Naive B cell (primary cell): ENCODE measurements around the gene GXYLT2. TPM values are rescaled to one million over a fixed set of nuclear protein-coding genes. Genes with fewer than 3 reads are reported as not detected.

ENCODE experiments used
- ATAC-seq, 2 donors: fragments of 150-1000 bp; cut with Tn5 transposase; 2 replicates each; pipeline ENCODE4 v1.10.0; 2021; ENCODE audit warnings: low read depth in 2 of 2, mild to moderate bottlenecking in 2 of 2, moderate library complexity in 2 of 2
- DNase-seq: peaks from one replicate; pipeline ENCODE4 v3.0.0; 2022
- H3K27ac Mint-ChIP-seq, 6 donors: one replicate each; pipeline ENCODE4 v1.8.0; 2020 to 2022; ENCODE audit warnings: mild to moderate bottlenecking in 6 of 6, mixed read lengths in 6 of 6, moderate library complexity in 5 of 6, inconsistent platforms in 2 of 6
- H3K27me3 Mint-ChIP-seq, 3 donors: one replicate each; pipeline ENCODE4 v1.8.0; 2021 to 2022; ENCODE audit warnings: mixed read lengths in 3 of 3, mild to moderate bottlenecking in 1 of 3
- H3K36me3 Mint-ChIP-seq, 2 donors: one replicate each; pipeline ENCODE4 v1.8.0; 2020 to 2022; ENCODE audit warnings: mixed read lengths in 2 of 2, inconsistent platforms in 1 of 2, mild to moderate bottlenecking in 1 of 2
- H3K4me1 Mint-ChIP-seq, 3 donors: one replicate each; pipeline ENCODE4 v1.8.0; 2020 to 2022; ENCODE audit warnings: mixed read lengths in 3 of 3, inconsistent platforms in 1 of 3, mild to moderate bottlenecking in 1 of 3, moderate library complexity in 1 of 3
- H3K4me3 Mint-ChIP-seq, 8 donors: one replicate each; pipeline ENCODE4 v1.8.0; 2020 to 2022; ENCODE audit warnings: mild to moderate bottlenecking in 8 of 8, mixed read lengths in 8 of 8, moderate library complexity in 8 of 8, inconsistent platforms in 2 of 8
- H3K9me3 Mint-ChIP-seq, 7 donors: one replicate each; pipeline ENCODE4 v1.8.0; 2020 to 2022; ENCODE audit warnings: mixed read lengths in 7 of 7, mild to moderate bottlenecking in 5 of 7, inconsistent platforms in 2 of 7, moderate library complexity in 1 of 7
- polyA plus RNA-seq, 6 donors: library from polyadenylated mRNA; unstranded; fragments of 300-500 nt; fragmentation: Illumina TruSeq; gene quantifications; one replicate each; pipeline ENCODE4 v1.2.3, GENCODE V29; 2021; ENCODE audit warnings: low read depth in 6 of 6

Gene GXYLT2
- polyA plus RNA-seq, 6 donors from 2014 or later: not detected

DNA sequence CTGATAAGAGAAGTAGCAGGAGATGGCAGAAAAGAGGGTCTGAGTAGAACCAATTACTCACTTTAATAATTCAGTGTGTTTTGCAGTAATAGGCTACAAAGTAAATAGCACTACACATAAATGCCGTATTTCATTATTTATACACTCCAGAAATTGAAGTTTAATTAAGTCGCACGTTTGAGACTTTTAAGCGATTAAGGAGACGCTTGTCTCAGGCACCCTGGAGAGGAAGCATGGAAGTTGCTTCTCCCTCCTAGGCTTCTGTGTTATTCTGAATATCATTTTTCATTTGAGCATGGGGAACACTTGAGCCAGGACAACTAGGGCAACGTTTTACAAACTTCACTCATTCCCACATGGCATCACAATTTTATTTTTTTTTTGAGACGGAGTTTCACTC, 12.2 kb downstream of the GXYLT2 start:
- peaks cover 0 to 2% (median 0%) of the 10 kb centered on the region in 7 donors for H3K9me3 Mint-ChIP-seq
- DNase-seq (no peak), ATAC-seq (no peak)
- H3K4me1 Mint-ChIP-seq: no peaks in the 10 kb centered on the region
- no peak overlapping the region for H3K4me3 Mint-ChIP-seq
- H3K27me3 Mint-ChIP-seq: peaks cover 16 to 25% (median 23%) of the 10 kb centered on the region in 3 donors
- H3K27ac Mint-ChIP-seq: no peak overlapping the region
- peaks cover 0 to 4% of the 10 kb centered on the region in 2 donors for H3K36me3 Mint-ChIP-seq

DNA sequence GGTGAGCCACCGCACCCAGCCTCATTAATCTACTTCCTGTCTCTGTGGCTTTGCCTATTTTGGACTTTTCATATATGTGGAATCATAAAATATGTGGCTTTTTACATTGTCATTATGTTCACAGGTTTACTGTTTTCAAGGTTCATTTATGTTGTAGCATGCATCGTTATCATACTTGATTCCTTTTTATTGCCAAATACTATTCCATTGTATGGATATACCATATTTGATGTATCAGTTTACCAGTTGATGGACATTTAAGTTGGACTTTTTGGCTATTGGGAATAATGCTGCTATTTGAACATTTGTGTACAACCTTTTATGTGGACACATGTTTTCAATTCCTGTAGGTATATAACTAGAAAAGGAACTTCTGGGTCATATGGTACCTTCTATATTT, 14.0 kb downstream of the GXYLT2 start:
- peaks cover 0 to 2% (median 0%) of the 10 kb centered on the region in 7 donors for H3K9me3 Mint-ChIP-seq
- no peak for ATAC-seq
- no peak overlapping the region for H3K4me3 Mint-ChIP-seq
- H3K36me3 Mint-ChIP-seq: peaks cover 0 to 4% of the 10 kb centered on the region in 2 donors
- H3K4me1 Mint-ChIP-seq: no peaks in the 10 kb centered on the region
- H3K27me3 Mint-ChIP-seq: peaks cover 11 to 31% (median 17%) of the 10 kb centered on the region in 3 donors
- H3K27ac Mint-ChIP-seq: no peak overlapping the region
- DNase-seq: no peak

DNA sequence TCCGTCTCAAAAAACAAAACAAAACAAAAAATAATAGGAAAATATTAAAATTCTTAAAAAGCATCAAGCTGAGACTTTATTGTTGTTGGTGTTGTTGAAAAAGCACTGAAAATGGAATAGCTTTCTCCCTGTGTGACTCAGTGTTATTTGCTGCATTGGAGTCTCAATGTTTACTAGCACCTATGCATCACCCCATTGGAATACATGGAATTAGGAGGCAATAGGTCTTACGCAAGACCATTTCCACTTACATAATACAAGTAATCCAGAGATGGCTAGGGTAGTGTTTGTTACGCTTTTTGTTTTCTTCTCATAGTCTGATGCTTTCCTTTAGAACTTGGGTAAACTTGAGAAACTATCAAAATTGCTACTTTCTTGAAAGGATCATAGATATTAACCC, 15.2 kb downstream of the GXYLT2 start:
- H3K4me3 Mint-ChIP-seq: no peak overlapping the region
- peaks cover 11 to 29% (median 17%) of the 10 kb centered on the region in 3 donors for H3K27me3 Mint-ChIP-seq
- no peak overlapping the region for H3K27ac Mint-ChIP-seq
- peaks cover 0 to 2% (median 0%) of the 10 kb centered on the region in 7 donors for H3K9me3 Mint-ChIP-seq
- DNase-seq (no peak), ATAC-seq (no peak)
- no peaks in the 10 kb centered on the region for H3K4me1 Mint-ChIP-seq
- peaks cover 0 to 4% of the 10 kb centered on the region in 2 donors for H3K36me3 Mint-ChIP-seq

DNA sequence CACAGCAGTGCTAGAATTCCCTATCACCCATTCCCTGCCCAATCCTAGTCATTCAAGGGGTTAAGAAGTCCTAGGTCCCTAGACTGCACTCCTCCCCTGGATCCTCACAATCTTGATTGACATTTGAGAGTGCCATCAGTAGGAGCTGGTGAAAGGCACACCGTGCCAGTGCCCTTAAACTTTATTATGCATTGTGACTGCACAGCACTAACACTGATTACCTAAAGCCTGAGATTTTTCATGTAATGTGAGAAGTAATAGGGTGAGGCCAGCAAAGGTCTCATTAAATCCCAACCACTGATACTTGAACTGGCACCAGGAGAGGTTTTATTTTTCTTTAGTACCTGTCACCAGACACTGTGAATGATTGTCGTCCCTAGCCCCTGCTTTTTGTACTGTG, 16.3 kb downstream of the GXYLT2 start:
- Mint-ChIP-seq H3K4me3 (no peak overlapping the region), H3K27me3 (peaks cover 9 to 20% (median 11%) of the 10 kb centered on the region in 3 donors), H3K9me3 (peaks cover 0 to 2% (median 0%) of the 10 kb centered on the region in 7 donors), H3K36me3 (peaks cover 0 to 4% of the 10 kb centered on the region in 2 donors), H3K4me1 (no peaks in the 10 kb centered on the region), H3K27ac (no peak overlapping the region)
- ATAC-seq (no peak), DNase-seq (no peak)

DNA sequence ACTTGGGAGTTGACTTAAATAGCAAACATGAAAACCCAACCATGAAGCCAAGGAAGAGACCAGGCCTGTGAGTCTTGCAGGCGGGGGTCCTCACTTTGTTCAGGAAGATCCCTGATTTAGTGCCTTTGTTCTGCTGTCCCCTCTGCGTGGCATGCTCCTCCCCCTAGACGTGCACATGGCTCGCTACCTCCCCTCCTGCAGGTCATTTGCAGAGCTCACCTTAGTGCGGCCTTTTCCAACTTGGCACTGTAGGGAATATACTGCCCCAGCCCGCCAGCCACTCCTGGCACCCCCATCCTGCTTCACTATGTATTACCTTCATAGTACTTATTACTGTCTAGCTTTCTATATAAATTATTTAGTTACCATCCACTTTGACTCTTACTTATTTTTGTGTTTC, 18.3 kb downstream of the GXYLT2 start:
- Mint-ChIP-seq H3K9me3 (peaks cover 0 to 2% (median 0%) of the 10 kb centered on the region in 7 donors), H3K27me3 (peaks cover 0 to 17% (median 6%) of the 10 kb centered on the region in 3 donors), H3K4me3 (no peak overlapping the region), H3K4me1 (no peaks in the 10 kb centered on the region), H3K27ac (no peak overlapping the region), H3K36me3 (peaks cover 0 to 4% of the 10 kb centered on the region in 2 donors)
- no peak for ATAC-seq
- DNase-seq: no peak

DNA sequence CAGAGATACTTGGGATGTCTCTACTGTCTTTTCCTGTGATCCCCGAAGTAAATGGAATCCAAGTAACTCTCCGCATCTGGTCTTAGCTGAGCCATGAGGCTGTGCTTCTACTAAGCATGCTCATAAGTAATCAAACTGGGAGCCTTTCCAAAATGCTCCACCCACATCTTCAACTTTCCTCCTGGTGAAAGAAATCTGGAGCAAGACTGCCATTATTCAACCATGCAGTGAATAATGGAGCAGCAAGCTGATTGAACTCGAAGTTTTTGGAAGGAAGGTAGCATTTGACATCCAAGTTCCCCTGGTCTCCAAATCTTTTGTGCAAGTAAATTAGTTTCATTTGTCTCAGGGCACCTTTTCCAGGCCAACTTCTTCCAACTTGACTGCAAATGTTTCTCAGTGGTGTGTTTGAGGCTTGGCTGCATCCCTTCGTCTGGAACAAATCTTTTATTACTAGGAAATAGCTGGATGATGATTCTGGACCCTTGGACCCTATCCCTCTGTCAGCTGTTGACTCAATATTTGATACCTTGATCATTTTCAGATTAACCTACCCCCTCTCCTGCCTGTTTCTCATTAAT, 19.4 kb downstream of the GXYLT2 start:
- peaks cover 0 to 17% (median 6%) of the 10 kb centered on the region in 3 donors for H3K27me3 Mint-ChIP-seq
- no peaks in the 10 kb centered on the region for H3K36me3 Mint-ChIP-seq
- DNase-seq (no peak), ATAC-seq (no peak)
- H3K9me3 Mint-ChIP-seq: no peaks in the 10 kb centered on the region
- no peak overlapping the region for H3K4me3 Mint-ChIP-seq
- no peaks in the 10 kb centered on the region for H3K4me1 Mint-ChIP-seq
- H3K27ac Mint-ChIP-seq: no peak overlapping the region

DNA sequence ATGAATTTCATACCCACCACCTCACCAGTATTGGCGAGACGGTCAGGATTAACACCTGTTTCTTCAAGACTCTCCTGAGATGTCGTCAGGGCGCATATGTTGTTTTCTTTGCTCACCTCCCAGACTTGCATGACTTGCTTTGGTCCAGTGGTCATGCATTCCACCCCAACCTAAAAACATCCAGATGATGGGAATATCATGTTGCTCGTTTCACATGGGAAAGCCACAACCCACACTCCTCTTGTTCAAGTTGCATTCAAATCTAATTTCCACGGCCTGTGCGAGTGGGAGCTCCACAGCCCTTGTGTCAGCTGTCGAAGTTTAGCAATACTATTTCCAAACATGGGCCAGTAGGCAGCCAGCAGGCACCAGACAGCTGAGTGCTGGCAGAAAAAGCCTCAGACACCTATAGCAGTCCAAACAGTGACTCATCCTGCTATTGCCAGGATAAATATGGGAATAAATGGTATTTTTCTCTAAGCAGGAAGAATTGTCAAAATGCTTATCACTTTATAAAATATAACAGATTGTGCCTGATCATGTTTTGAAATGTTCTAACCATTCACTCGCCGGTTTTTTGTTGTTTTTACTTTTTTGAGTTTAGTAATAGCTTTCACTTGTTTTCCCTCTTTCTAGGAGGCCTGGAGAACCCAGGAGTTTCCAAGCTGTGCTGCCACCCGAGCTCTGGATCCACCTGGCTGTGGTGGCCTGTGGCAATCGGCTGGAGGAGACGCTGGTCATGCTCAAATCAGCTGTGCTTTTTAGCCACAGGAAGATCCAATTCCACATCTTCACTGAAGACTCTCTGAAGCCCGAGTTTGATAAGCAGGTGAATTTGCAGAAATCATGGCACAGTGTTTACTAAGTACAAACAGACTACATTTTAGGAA, 20.1 kb downstream of the GXYLT2 start:
- no peak overlapping the region for H3K27ac Mint-ChIP-seq
- H3K27me3 Mint-ChIP-seq: peaks cover 0 to 17% (median 6%) of the 10 kb centered on the region in 3 donors
- no peak overlapping the region for H3K4me3 Mint-ChIP-seq
- no peaks in the 10 kb centered on the region for H3K36me3 Mint-ChIP-seq
- H3K4me1 Mint-ChIP-seq: no peaks in the 10 kb centered on the region
- H3K9me3 Mint-ChIP-seq: no peaks in the 10 kb centered on the region
- no peak for ATAC-seq
- no peak for DNase-seq

DNA sequence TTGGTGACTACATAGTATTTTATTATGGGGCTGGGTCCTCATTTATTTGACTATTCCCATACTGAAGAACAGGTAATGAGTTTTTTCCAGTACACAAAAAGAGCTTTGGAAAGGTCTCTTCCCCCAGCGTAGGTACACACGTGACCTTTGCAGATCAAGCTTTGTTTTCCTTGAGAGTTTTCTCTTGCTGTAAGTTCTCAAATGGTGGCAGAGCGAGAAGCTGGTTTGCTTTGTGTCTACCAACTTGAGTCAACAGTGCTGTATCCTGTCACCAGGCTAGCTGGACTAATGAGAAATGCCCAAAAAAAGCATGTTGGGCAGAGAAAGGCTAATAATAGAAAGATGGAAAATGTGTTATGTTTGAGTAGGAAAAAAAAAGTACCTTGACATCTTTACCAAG, 21.7 kb downstream of the GXYLT2 start:
- no peak overlapping the region for H3K4me3 Mint-ChIP-seq
- H3K4me1 Mint-ChIP-seq: no peaks in the 10 kb centered on the region
- no peak overlapping the region for H3K27ac Mint-ChIP-seq
- H3K9me3 Mint-ChIP-seq: no peaks in the 10 kb centered on the region
- DNase-seq (no peak), ATAC-seq (no peak)
- H3K27me3 Mint-ChIP-seq: peaks cover 0 to 15% (median 0%) of the 10 kb centered on the region in 3 donors
- no peaks in the 10 kb centered on the region for H3K36me3 Mint-ChIP-seq

DNA sequence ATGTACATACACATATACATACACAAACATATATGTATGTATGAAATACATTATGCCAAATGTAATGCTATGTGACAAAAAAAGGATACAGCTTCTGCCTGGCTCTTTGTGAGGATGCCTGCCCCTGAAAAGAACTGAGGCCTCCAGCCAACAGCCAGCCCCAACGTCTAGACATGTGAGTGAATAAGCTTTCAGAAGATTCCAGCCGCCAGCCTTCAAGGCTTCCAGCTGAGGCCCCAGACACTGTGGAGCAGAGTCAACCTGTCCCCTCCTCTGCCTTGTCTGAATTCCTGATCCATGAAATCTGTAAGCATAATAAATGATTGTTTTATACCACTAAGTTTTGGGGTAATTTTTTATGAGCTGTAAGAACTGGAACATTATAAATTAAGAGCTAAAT, 24.7 kb downstream of the GXYLT2 start:
- no peak for DNase-seq
- ATAC-seq: no peak

DNA sequence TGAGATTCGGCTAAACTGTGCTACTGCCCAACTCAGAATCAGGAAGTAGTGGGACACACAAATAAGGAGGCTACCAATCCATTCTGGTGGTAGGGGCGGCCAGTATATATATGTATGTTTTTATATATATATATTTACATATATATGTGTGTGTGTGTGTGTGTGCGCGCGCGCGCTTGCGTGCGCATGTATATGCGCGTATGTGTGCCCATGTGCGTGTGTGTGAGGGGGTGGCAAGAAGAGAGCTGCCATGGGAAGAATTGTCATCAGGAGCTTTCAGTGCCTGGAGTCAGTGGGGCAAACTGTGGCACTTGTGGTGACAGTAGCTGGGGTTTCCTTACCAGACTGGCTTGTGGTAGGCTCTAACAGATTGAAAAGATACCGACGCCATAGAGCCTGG, 26.5 kb downstream of the GXYLT2 start:
- H3K9me3 Mint-ChIP-seq: no peaks in the 10 kb centered on the region
- peaks cover 4 to 12% (median 6%) of the 10 kb centered on the region in 3 donors for H3K27me3 Mint-ChIP-seq
- no peaks in the 10 kb centered on the region for H3K4me1 Mint-ChIP-seq
- no peak overlapping the region for H3K4me3 Mint-ChIP-seq
- ATAC-seq (no peak), DNase-seq (no peak)
- no peak overlapping the region for H3K27ac Mint-ChIP-seq
- H3K36me3 Mint-ChIP-seq: no peaks in the 10 kb centered on the region

More for the DNA sequence above, 24.7 kb downstream of the GXYLT2 start:
- Mint-ChIP-seq H3K9me3 (no peaks in the 10 kb centered on the region), H3K4me1 (no peaks in the 10 kb centered on the region), H3K4me3 (no peak overlapping the region), H3K27me3 (peaks cover 4 to 6% (median 5%) of the 10 kb centered on the region in 3 donors), H3K36me3 (no peaks in the 10 kb centered on the region), H3K27ac (no peak overlapping the region)

DNA sequence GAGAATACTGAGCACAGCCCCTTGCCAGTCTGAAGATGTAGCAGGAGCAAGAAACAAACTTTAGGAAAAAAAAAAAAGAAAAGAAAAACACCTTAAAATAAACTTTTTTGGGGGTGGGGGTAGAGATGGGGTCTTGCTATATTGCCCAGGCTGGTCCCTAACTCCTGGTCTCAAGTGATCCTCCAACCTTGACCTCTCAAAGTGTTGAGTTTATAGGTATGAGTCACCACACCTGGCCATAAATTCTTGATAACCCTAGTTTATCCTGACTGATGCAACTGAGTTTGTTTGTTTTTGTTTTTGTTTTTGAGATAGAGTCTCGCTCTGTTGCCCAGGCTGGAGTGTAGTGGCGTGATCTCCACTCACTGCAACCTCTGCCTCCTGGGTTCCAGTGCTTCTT, 28.4 kb downstream of the GXYLT2 start:
- H3K9me3 Mint-ChIP-seq: no peaks in the 10 kb centered on the region
- H3K4me3 Mint-ChIP-seq: peak overlapping the region in 1 of 8 donors; percentile 48
- no peaks in the 10 kb centered on the region for H3K4me1 Mint-ChIP-seq
- H3K27me3 Mint-ChIP-seq: peaks cover 4 to 7% (median 6%) of the 10 kb centered on the region in 3 donors
- H3K27ac Mint-ChIP-seq: no peak overlapping the region
- DNase-seq (no peak), ATAC-seq (no peak)
- H3K36me3 Mint-ChIP-seq: no peaks in the 10 kb centered on the region

DNA sequence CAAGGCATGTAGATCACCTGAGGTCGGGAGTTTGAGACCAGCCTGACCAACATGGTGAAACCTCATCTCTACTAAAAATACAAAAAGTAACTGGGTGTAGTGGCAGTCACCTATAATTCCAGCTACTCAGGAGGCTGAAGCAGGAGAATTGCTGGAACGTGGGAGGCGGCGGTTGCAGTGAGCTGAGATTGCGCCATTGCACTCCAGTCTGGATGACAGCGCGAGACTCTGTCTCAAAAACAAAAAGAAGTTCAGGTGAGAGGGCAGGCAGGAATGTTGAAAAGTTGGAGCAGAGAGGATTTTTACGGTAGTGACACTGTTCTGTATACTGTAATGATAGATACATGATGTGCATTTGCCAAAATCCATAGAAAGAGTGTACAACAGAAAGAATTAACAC, 31.7 kb downstream of the GXYLT2 start:
- no peaks in the 10 kb centered on the region for H3K4me1 Mint-ChIP-seq
- no peaks in the 10 kb centered on the region for H3K36me3 Mint-ChIP-seq
- no peaks in the 10 kb centered on the region for H3K9me3 Mint-ChIP-seq
- no peak overlapping the region for H3K4me3 Mint-ChIP-seq
- no peak for ATAC-seq
- DNase-seq: no peak
- H3K27ac Mint-ChIP-seq: no peak overlapping the region
- H3K27me3 Mint-ChIP-seq: peaks cover 7 to 18% (median 13%) of the 10 kb centered on the region in 3 donors

DNA sequence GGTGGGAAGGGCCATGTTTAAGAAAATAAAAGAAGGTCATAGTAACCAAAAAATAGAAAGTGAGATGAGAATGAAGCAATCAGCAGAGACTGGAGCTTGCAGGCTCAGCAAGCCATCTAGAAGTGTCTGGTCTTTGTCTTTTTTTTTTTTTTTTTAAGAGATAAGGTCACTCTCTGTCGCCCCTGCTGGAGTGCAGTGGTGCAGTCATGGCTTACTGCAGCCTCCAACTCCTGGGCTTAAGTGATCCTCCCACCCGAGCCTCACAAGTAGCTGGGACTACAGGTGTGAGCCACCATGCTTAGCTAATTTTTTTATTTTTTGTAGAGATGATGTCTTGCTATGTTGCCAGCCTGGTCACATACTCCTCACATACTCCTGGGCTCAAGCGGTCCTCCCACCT, 36.2 kb downstream of the GXYLT2 start:
- peaks cover 9 to 25% (median 17%) of the 10 kb centered on the region in 3 donors for H3K27me3 Mint-ChIP-seq
- peaks cover 0 to 15% (median 6%) of the 10 kb centered on the region in 7 donors for H3K9me3 Mint-ChIP-seq
- ATAC-seq (no peak), DNase-seq (no peak)
- H3K4me3 Mint-ChIP-seq: no peak overlapping the region
- H3K4me1 Mint-ChIP-seq: no peaks in the 10 kb centered on the region
- peaks cover 0 to 2% of the 10 kb centered on the region in 2 donors for H3K36me3 Mint-ChIP-seq
- H3K27ac Mint-ChIP-seq: no peak overlapping the region
